Measurements from ENCODE around the gene LRRC38.

LRRC38 gene

GRCh38 chr1:13514821-13515220, 1.0 kb upstream of the LRRC38 start:
- DNase-seq = no peak

- no peak for DNase-seq
These were observed 524 bp downstream of the LRRC38 start for GRCh38 chr1:13513063-13513894.

- DNase-seq = no peak
These were observed 1.3 kb downstream of the LRRC38 start for GRCh38 chr1:13512472-13512871.

GRCh38 chr1:13510499-13510898, 3.3 kb downstream of the LRRC38 start:
- no peak for DNase-seq

GRCh38 chr1:13507075-13507474, 6.7 kb downstream of the LRRC38 start:
- DNase-seq = no peak

- DNase-seq = no peak
These were observed 8.8 kb downstream of the LRRC38 start for GRCh38 chr1:13505020-13505419.

GRCh38 chr1:13500806-13501205, 13.0 kb downstream of the LRRC38 start:
- DNase-seq = no peak

GRCh38 chr1:13499422-13499821, 14.4 kb downstream of the LRRC38 start:
- DNase-seq = no peak

- DNase-seq = no peak
These were observed 15.2 kb downstream of the LRRC38 start for GRCh38 chr1:13498553-13498952.

- DNase-seq = no peak
These were observed 18.6 kb downstream of the LRRC38 start for GRCh38 chr1:13495186-13495585.

GRCh38 chr1:13494712-13495111, 19.1 kb downstream of the LRRC38 start:
- DNase-seq = no peak

- no peak for DNase-seq
These were observed 19.8 kb downstream of the LRRC38 start for GRCh38 chr1:13494025-13494424.

GRCh38 chr1:13492711-13493110, 21.1 kb downstream of the LRRC38 start:
- DNase-seq = no peak

GRCh38 chr1:13487957-13488356, 25.8 kb downstream of the LRRC38 start:
- DNase-seq = no peak

GRCh38 chr1:13487143-13487868, 26.5 kb downstream of the LRRC38 start:
- no peak for DNase-seq

- no peak for DNase-seq
These were observed 29.9 kb downstream of the LRRC38 start for GRCh38 chr1:13483946-13484345.

GRCh38 chr1:13482600-13482999, 31.2 kb downstream of the LRRC38 start:
- DNase-seq = no peak

- no peak for DNase-seq
These were observed 34.5 kb downstream of the LRRC38 start for GRCh38 chr1:13479171-13479856.

GRCh38 chr1:13478692-13479091, 35.1 kb downstream of the LRRC38 start:
- DNase-seq = no peak

GRCh38 chr1:13469343-13469742, 44.5 kb downstream of the LRRC38 start:
- DNase-seq = no peak

- DNase-seq = no peak
These were observed 48.3 kb downstream of the LRRC38 start for GRCh38 chr1:13465515-13465914.

GRCh38 chr1:13462682-13463081, 51.1 kb downstream of the LRRC38 start:
- no peak for DNase-seq

- DNase-seq = no peak
These were observed 51.8 kb downstream of the LRRC38 start for GRCh38 chr1:13461977-13462376.
